Fibroblast of pulmonary artery (primary cell): ENCODE data around the gene CLIC6.

Source experiments
- DNase-seq: peaks from one replicate; pipeline ENCODE4 v3.0.0-alpha.2; 2010; ENCODE audit warnings: low read depth
- H3K4me3 ChIP-seq: replicated peaks from 2 replicates; pipeline ENCODE4 v1.5.1; 2011; ENCODE audit warnings: low read depth, mild to moderate bottlenecking, control low read depth, low read length, moderate library complexity
- CTCF ChIP-seq: IDR thresholded peaks from 2 replicates; pipeline ENCODE4 v1.5.1; 2011; ENCODE audit warnings: mild to moderate bottlenecking, control low read depth, low read length, inconsistent platforms; ENCODE audit errors: missing control alignments

Gene CLIC6

DNA sequence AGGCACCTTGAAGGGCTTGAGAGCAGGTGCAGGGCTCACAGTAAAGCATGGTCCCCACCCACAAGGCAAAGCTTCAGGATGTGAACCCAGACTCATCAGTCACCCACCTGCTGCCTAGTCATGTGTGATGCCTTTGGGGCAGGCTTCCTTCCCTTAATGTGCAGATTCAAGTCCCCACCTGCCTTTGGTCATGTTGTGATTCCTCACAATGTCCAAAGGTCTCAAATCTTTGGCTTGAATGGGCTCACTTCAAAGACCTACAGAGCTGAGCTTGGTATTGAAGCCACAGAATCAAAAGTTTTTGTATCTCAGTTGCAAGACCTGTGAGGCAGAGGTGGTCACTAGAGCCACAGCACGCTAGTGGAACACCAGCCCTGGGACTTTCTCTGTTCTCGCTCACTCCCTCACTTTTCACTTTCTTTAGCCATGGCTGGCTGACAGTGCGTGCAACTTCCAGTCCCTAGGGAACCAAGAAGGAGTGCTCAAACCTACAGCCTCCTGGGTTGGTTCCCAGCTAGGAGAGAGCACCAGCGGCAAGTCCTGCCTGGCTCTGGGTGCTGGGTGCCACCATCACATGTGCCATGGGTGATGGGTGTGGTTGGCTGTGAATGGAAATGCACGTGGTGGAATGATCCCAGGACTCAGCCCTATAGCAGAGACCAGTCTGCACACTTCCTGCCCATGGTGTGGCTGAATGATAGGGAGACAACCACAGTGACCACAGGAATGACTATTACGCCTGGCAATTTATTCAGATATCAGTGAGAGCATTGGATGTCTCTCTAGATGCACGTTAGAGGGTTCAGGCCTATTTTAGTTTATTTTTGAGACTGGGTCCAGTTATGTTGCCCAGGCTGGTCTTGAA, 26.4 kb upstream of the CLIC6 start:
- H3K4me3 ChIP-seq = no peak overlapping the region
- TF ChIP-seq CTCF = no peak

DNA sequence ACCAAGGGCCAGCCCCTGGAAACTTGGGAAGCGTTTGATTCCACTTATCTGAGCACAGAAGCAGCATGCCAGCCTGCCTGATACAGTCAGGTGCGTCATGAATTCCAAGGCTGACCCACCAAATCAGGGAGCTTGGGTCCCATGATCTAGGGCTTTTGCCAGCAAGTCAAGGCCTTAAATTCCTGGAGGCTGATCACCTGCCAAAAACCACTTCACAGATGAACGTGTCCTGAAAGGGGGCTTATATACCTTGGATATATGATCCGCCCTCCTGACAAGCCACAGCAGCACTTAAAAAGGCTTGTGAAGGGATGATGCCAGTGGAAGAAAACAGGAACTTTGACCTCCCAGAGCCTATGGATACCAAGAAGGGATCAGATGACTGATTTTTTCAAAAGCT, 24.0 kb upstream of the CLIC6 start:
- DNase-seq = no peak
- no peak for TF ChIP-seq CTCF
- no peak overlapping the region for H3K4me3 ChIP-seq

More for the DNA sequence above, 26.4 kb upstream of the CLIC6 start:
- DNase-seq = peak; percentile 11

DNA sequence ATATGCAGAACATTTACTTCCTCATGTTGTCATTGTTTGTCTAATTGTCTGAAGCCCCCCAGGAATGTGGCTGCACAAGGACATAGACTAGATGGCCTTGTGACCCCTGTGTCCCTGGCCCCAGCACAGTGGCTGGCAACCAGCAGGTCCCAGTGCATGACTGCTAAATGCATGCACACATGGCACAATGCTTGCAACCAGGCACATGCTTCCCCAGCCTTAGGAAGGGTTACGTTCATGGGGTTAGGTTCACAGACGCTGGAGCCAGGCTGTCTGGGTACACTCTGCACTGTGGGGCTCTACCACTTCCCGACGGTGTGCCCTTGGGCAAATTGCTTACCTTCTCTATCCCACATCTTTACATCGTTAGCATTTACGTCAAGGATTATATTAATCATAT, 21.2 kb upstream of the CLIC6 start:
- no peak for TF ChIP-seq CTCF
- DNase-seq = no peak
- no peak overlapping the region for H3K4me3 ChIP-seq

GRCh38 chr21:34648739-34649297, 20.0 kb upstream of the CLIC6 start:
- no peak for TF ChIP-seq CTCF
- no peak for DNase-seq
- no peak overlapping the region for H3K4me3 ChIP-seq

- no peak overlapping the region for H3K4me3 ChIP-seq
- DNase-seq = no peak
- TF ChIP-seq CTCF = no peak
Measured at GRCh38 chr21:34649400-34649799, 19.4 kb upstream of the CLIC6 start.

DNA sequence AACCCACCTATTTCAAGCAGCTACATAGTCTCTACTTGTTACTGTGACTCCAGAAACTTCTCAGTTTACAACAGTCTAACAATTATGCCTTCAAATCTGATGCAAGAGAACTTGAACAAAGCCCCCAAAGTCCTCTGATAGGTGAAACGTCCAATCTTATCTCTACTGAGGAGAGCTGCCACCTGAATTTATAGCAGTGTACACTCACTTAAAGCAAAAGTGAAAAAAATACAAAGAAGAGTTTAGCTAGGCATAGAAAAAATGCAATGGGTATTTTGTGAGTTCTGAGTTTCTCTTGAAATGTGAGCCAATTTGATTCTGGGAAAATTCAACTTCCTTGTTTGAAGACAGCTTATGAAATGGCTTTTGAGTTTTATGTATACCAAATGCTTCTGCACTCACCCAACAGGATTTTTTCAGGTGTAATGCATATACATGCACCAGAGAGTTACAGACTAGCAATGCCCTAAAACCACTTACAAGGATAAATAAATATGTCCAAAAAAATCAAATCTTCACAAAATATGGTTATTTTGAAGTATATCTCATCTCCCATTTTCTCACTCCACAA, 17.8 kb upstream of the CLIC6 start:
- no peak for DNase-seq
- no peak overlapping the region for H3K4me3 ChIP-seq
- TF ChIP-seq CTCF = no peak
